GM10248 (cell line): Measurements from ENCODE around the gene TBC1D23.

Experiments used
- CTCF ChIA-PET: fragments of 300-600 bp; sonication (Branson Sonifier 250); formaldehyde crosslinking; extraction: SDS; loops from one replicate; lab custom pipeline; 2021; ENCODE audit warnings: antibody characterized with exemption; lab: Yijun Ruan, JAX
- POLR2A ChIA-PET: fragments of 350-650 bp; sonication (Branson Sonifier 250); formaldehyde crosslinking; extraction: SDS; loops from one replicate; lab custom pipeline; 2020; ENCODE audit warnings: antibody characterized with exemption; lab: Yijun Ruan, JAX
- DNase-seq: peaks from one replicate; pipeline ENCODE4 v3.0.0; 2012; ENCODE audit errors: extremely low spot score
- TF ChIP-seq, protein P1 (sequence below): IDR thresholded peaks from 2 replicates; pipeline ENCODE4 v1.5.1; 2012; ENCODE audit warnings: mild to moderate bottlenecking, low read depth; ENCODE audit errors: extremely low read depth, missing control alignments, control extremely low read depth

TBC1D23 gene

DNA sequence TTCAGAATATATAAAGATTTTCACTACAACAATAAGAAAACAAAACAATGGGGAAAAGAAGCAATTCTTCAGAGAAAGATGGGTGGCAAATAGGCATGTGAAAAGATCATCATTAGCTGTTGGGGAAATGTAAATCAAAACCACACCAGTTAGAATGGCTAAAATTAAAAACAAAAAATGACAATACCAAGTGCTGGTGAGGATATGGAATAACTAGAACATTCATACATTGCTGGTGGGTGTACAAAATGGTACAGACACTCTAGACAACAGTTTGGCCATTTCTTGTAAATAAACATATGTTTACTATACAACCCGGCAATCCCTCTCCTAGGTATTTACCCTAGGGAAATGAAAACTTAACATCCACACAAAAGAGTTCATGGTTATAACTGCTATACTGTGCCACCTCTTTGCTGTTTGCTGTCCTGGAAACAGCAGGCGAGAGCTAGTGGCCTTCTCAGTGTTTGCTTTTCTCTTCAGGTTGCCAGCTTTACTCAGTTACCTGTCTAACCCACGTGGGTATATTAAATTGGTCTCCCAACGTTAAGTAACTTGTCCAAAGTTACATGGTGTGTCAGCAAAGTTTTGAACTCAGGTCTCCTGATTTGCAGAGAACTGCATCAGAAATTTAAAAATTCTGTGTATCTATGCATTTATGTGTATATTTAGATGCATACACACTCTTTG, 69.2 kb downstream of the TBC1D23 start:
- TF ChIP-seq, protein P1, sequence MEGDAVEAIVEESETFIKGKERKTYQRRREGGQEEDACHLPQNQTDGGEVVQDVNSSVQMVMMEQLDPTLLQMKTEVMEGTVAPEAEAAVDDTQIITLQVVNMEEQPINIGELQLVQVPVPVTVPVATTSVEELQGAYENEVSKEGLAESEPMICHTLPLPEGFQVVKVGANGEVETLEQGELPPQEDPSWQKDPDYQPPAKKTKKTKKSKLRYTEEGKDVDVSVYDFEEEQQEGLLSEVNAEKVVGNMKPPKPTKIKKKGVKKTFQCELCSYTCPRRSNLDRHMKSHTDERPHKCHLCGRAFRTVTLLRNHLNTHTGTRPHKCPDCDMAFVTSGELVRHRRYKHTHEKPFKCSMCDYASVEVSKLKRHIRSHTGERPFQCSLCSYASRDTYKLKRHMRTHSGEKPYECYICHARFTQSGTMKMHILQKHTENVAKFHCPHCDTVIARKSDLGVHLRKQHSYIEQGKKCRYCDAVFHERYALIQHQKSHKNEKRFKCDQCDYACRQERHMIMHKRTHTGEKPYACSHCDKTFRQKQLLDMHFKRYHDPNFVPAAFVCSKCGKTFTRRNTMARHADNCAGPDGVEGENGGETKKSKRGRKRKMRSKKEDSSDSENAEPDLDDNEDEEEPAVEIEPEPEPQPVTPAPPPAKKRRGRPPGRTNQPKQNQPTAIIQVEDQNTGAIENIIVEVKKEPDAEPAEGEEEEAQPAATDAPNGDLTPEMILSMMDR: no peak
- ChIA-PET CTCF (interaction anchor here (2.4 kb wide), 1 partner anchor 13 kb away, joined by 12 read pairs; no protein-coding TSS in a partner anchor), POLR2A (no interaction called here)
- no peak for DNase-seq

DNA sequence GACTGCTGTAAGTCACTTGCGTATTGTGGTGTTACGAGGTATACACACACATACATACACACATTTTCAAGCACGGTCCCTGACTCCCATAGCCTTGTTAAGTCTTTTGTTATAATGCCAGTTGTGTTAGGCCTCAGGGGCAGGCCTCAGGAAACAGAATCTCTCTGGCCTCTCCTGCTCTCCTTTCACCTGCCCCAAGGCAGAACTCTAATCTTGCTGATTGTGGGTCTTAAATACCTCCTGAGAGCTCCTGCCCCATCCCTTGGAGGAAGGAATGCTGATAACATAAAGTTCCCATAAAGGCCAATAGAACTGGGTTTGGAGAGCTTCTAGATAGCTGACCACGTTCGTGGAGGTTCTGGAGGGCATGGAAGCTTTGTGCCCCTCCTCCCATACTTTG, 69.9 kb downstream of the TBC1D23 start:
- POLR2A ChIA-PET: no interaction called here
- DNase-seq: no peak
- TF ChIP-seq, protein P1: no peak
- CTCF ChIA-PET: interaction anchor here (1.4 to 2.4 kb wide), 2 partner anchors 14 to 380 kb away, joined by 3 to 12 read pairs; no protein-coding TSS in a partner anchor

DNA sequence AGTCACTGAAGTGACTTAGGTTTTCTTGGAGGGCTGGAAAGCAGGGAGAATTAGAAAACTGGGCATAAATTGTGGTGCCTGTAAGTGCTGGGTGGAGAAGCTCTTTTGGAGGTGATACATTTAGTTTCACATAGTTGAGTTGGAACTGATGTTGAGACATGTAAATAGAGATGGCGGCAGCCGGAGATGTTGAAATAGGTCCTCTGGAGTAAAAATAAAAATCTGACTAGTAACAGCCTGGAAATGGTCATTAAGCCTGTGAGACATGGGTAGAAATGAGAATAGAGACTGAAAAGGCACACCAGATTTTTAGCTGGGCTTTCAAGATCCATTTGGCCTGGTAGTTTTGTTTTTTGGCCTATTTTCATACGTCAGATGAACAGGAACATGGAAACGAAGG, 70.9 kb downstream of the TBC1D23 start:
- TF ChIP-seq, protein P1: no peak
- POLR2A ChIA-PET: no interaction called here
- DNase-seq: no peak
- CTCF ChIA-PET: interaction anchor here (0.9 to 3.2 kb wide), 5 partner anchors 9 to 379 kb away, joined by 3 to 20 read pairs (median 4); no protein-coding TSS in a partner anchor

DNA sequence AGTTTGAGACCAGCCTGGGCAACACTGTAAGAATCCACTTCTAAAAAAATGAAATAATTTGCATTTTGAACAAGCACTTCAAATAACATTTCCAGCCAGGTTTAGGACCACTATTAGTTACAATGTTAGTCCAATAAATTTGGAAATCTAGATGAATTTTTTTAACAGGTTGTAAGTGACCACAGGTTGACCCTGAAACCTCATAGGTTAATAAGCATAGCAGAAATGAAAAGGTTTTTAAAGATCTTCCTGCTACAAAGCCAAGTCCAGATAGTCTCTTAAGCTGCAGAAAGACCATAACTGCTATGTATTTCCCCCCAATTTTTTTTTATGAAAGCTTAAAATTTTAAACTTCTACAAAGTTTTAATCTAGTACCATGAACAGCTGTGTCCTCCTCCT, 72.3 kb downstream of the TBC1D23 start:
- DNase-seq: no peak
- TF ChIP-seq, protein P1: no peak
- ChIA-PET POLR2A (interaction anchor here (0.6 kb wide), 1 partner anchor 1241 kb away, joined by 3 read pairs; the partner anchor contains the start of gene PCNP), CTCF (interaction anchor here (1.2 to 3.2 kb wide), 5 partner anchors 10 to 501 kb away, joined by 4 to 20 read pairs (median 7); no protein-coding TSS in a partner anchor)

DNA sequence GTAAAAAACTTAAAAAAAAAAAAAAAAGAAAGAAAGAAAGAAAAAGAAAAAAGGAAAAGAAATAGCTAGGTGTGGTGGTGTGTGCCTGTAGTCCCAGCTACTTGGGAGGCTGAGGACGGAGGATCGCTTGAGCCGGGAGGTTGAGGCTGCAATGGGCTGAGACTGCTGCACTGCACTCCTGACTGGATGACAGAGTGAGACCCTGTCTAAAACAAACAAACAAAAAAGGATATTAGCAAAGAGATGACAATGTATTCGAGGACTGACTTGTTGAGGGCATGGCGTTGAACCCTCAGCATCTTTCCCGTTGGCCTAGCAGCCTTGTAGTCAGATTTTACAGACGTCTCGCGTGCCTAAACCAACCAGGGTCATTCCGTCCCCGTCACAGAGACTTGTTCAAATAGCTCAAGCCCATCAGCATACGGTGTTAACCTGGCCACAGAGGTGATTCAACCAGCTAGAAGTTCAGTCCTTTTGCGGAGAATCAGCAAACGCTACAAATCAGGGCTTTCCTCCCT, 73.2 kb downstream of the TBC1D23 start:
- TF ChIP-seq, protein P1: no peak
- POLR2A ChIA-PET: interaction anchor here (0.6 to 1.4 kb wide), 2 partner anchors 69 to 255 kb away, joined by 4 to 5 read pairs; no protein-coding TSS in a partner anchor
- DNase-seq: no peak
- CTCF ChIA-PET: interaction anchor here (0.7 to 3.2 kb wide), 8 partner anchors 10 to 500 kb away, joined by 3 to 20 read pairs (median 3); no protein-coding TSS in a partner anchor
